ENCODE measurements around the gene SGSH. TPM values are rescaled to one million over a fixed set of nuclear protein-coding genes. Genes with fewer than 3 reads are reported as not detected.

SGSH gene
- total RNA-seq, 1 donor from 2014 or later: 7.2 TPM

DNA sequence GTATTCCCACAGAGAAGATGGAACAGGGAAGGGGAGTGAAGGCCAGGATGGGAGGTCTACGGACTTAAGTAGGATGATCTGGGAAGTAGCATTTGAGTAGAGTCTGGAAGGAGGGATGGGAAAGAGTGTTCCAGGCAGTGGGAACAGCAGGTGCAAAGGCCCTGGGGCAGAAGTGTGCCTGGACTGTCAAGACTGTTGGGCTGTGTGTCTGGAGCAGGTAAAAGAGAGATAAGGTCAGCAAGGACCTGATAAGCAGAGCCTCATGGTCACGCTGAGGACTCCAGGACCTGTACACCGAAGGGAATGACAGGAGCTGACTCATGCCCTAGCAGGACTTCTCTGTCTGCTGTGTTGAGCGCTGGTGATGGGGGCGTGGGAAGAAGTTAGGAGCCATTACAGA is 51.0 kb downstream of the SGSH start:
- Histone ChIP-seq H3K36me3 (no peaks in the 10 kb centered on the region), H2AFZ (replicated peaks) (no peak overlapping the region), H3K27ac (no peak overlapping the region), H3K4me1 (no peaks in the 10 kb centered on the region), H3K9me3 (ENCODE audit: low read depth) (no peaks in the 10 kb centered on the region), H3F3A (ENCODE audit: low read depth) (no peaks in the 10 kb centered on the region), H3K9ac (no peak overlapping the region), H4K20me1 (ENCODE audit: low read depth) (no peaks in the 10 kb centered on the region), H3K4me2 (no peak overlapping the region), H3K79me2 (ENCODE audit: low read depth) (no peaks in the 10 kb centered on the region), H3K27me3 (no peaks in the 10 kb centered on the region), H3K4me3 (no peak overlapping the region)
- no peak for DNase-seq (ENCODE audit: low spot score)
- Mint-ChIP-seq H3K36me3 (no peaks in the 10 kb centered on the region), H3K9me3 (no peaks in the 10 kb centered on the region), H3K27me3 (ENCODE audit: insufficient read depth, low read depth) (peaks cover 4% of the 10 kb centered on the region), H3K4me3 (no peak overlapping the region), H3K27ac (peak overlapping the region; percentile 50), H3K4me1 (peaks cover 5% of the 10 kb centered on the region)
- TF ChIP-seq EZH2 (IDR thresholded peaks at IDR 0.05) (no peak), EZH2phosphoT487 (IDR thresholded peaks at IDR 0.05) (no peak), CTCF (IDR thresholded peaks at IDR 0.05) (no peak)

- H3K4me3 Mint-ChIP-seq: no peak overlapping the region
- H3K9ac ChIP-seq: no peak overlapping the region
- H3K4me1 Mint-ChIP-seq: peaks cover 5% of the 10 kb centered on the region
- no peaks in the 10 kb centered on the region for H3K79me2 ChIP-seq (ENCODE audit: low read depth)
- H3K4me2 ChIP-seq: no peak overlapping the region
- peak overlapping the region; percentile 88 for H3K27ac Mint-ChIP-seq
- H3K27me3 ChIP-seq: no peaks in the 10 kb centered on the region
- H3K9me3 ChIP-seq (ENCODE audit: low read depth): no peaks in the 10 kb centered on the region
- H3K4me1 ChIP-seq: no peaks in the 10 kb centered on the region
- H3K27ac ChIP-seq: no peak overlapping the region
- no peak overlapping the region for H3K4me3 ChIP-seq
- TF ChIP-seq EZH2phosphoT487 (IDR thresholded peaks at IDR 0.05): no peak
- TF ChIP-seq EZH2 (IDR thresholded peaks at IDR 0.05): no peak
- TF ChIP-seq CTCF (IDR thresholded peaks at IDR 0.05): no peak
- H3K36me3 ChIP-seq: no peaks in the 10 kb centered on the region
- H4K20me1 ChIP-seq (ENCODE audit: low read depth): no peaks in the 10 kb centered on the region
- H3K9me3 Mint-ChIP-seq: no peaks in the 10 kb centered on the region
- H3K27me3 Mint-ChIP-seq (ENCODE audit: insufficient read depth, low read depth): peaks cover 4% of the 10 kb centered on the region
- no peaks in the 10 kb centered on the region for H3K36me3 Mint-ChIP-seq
- H3F3A ChIP-seq (ENCODE audit: low read depth): no peaks in the 10 kb centered on the region
- DNase-seq (ENCODE audit: low spot score): no peak
- peak overlapping the region; percentile 44 for H2AFZ ChIP-seq (replicated peaks)
Observed at GRCh38 chr17:80168371-80168770, 51.8 kb downstream of the SGSH start.

DNA sequence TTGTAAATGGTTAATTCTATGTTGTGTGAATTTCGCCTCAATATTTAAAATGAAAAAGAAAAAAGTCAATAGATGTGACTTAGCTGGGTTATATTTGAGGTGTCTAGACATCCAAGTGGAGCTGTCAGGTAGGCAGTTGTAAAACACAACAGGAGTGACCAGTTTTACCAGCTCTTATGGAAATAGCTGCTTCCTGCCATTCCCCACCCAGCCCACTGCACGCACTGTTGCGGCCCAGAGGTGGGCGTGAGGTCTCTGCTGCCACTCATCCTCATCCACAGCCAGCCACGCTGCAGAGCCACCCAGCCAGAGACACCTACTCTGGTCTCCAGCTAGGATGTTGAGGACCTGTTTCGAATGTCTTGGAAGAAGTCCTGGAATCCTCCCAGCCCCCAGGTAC is 53.7 kb downstream of the SGSH start:
- Histone ChIP-seq H3K9ac (no peak overlapping the region), H3K4me1 (no peaks in the 10 kb centered on the region), H3K79me2 (ENCODE audit: low read depth) (no peaks in the 10 kb centered on the region), H3K9me3 (ENCODE audit: low read depth) (no peaks in the 10 kb centered on the region), H3K36me3 (no peaks in the 10 kb centered on the region), H2AFZ (replicated peaks) (no peak overlapping the region), H4K20me1 (ENCODE audit: low read depth) (no peaks in the 10 kb centered on the region), H3K4me2 (no peak overlapping the region), H3F3A (ENCODE audit: low read depth) (peaks cover 6% of the 10 kb centered on the region), H3K27ac (no peak overlapping the region), H3K27me3 (no peaks in the 10 kb centered on the region), H3K4me3 (no peak overlapping the region)
- Mint-ChIP-seq H3K27me3 (ENCODE audit: insufficient read depth, low read depth) (peaks cover 2% of the 10 kb centered on the region), H3K36me3 (no peaks in the 10 kb centered on the region), H3K4me1 (peaks cover 5% of the 10 kb centered on the region), H3K27ac (no peak overlapping the region), H3K4me3 (no peak overlapping the region), H3K9me3 (no peaks in the 10 kb centered on the region)
- TF ChIP-seq EZH2phosphoT487 (IDR thresholded peaks at IDR 0.05) (no peak), CTCF (IDR thresholded peaks at IDR 0.05) (no peak), EZH2 (IDR thresholded peaks at IDR 0.05) (no peak)
- no peak for DNase-seq (ENCODE audit: low spot score)

Measured in neural progenitor cell (in vitro differentiated cells).